Activated T-cell treated with anti-CD3 and anti-CD28 coated beads, Interleukin-2, amount 50 U/mL, for 24 hours (primary cell): ENCODE measurements around the gene NXN.
"Not testable (repeated sequence)": the region's sequence is repeated elsewhere in the genome, so short reads cannot be mapped to it uniquely, and the experiment has no call there.

ENCODE experiments used
- DNase-seq: peaks from one replicate; pipeline ENCODE4 v3.0.0-alpha.2; 2020
- H3K27ac Mint-ChIP-seq: 2 replicates; pipeline ENCODE4 v1.8.0; 2020; ENCODE audit warnings: mild to moderate bottlenecking, mixed read lengths
- H3K27me3 Mint-ChIP-seq: 2 replicates; pipeline ENCODE4 v1.8.0; 2020; ENCODE audit warnings: mixed read lengths
- H3K36me3 Mint-ChIP-seq: 2 replicates; pipeline ENCODE4 v1.8.0; 2020; ENCODE audit warnings: low read depth, mixed read lengths
- H3K4me1 Mint-ChIP-seq: 2 replicates; pipeline ENCODE4 v1.8.0; 2020; ENCODE audit warnings: low read depth, mixed read lengths
- H3K4me3 Mint-ChIP-seq: 2 replicates; pipeline ENCODE4 v1.8.0; 2020; ENCODE audit warnings: mild to moderate bottlenecking, moderate library complexity, mixed read lengths
- H3K9me3 Mint-ChIP-seq: 2 replicates; pipeline ENCODE4 v1.8.0; 2020; ENCODE audit warnings: mixed read lengths

The NXN gene

DNA sequence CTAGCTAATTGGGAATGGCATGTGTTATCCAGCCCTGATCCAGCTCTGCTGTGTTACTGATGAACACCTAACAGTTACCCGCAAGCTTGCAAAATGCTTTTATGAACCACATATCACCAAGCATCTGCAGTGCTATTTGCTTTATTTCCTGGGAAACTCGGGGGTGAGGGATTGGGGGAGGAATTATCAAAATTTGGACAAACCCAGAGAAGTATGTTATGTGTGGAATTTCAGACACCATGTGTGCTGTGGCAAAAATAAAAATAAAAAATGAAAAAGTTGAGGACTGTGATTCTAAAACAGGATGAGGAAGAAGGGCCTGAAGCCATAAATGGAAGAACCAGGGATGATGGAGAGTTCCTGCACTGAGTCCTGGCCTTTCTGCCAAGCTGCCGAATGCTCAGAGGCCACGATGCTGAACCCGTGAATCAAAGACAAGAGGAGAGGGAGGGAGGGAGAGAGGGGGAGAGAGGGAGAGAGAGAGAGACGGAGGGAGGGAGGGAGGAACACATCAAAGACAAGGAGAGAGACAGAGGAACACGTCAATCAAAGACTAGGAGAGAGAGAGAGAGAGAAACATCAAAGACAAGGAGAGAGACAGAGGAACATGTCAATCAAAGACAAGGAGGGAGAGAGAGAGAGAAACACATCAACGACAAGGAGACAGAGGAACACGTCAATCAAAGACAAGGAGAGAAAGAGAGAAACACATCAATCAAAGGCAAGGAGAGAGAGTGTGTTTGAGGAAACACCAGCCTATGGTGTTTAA is 107.6 kb downstream of the NXN start:
- Mint-ChIP-seq H3K27me3 (peaks cover 35% of the 10 kb centered on the region), H3K9me3 (no peaks in the 10 kb centered on the region), H3K4me3 (no peak overlapping the region), H3K4me1 (peaks cover 7% of the 10 kb centered on the region), H3K27ac (no peak overlapping the region), H3K36me3 (no peaks in the 10 kb centered on the region)
- no peak for DNase-seq

DNA sequence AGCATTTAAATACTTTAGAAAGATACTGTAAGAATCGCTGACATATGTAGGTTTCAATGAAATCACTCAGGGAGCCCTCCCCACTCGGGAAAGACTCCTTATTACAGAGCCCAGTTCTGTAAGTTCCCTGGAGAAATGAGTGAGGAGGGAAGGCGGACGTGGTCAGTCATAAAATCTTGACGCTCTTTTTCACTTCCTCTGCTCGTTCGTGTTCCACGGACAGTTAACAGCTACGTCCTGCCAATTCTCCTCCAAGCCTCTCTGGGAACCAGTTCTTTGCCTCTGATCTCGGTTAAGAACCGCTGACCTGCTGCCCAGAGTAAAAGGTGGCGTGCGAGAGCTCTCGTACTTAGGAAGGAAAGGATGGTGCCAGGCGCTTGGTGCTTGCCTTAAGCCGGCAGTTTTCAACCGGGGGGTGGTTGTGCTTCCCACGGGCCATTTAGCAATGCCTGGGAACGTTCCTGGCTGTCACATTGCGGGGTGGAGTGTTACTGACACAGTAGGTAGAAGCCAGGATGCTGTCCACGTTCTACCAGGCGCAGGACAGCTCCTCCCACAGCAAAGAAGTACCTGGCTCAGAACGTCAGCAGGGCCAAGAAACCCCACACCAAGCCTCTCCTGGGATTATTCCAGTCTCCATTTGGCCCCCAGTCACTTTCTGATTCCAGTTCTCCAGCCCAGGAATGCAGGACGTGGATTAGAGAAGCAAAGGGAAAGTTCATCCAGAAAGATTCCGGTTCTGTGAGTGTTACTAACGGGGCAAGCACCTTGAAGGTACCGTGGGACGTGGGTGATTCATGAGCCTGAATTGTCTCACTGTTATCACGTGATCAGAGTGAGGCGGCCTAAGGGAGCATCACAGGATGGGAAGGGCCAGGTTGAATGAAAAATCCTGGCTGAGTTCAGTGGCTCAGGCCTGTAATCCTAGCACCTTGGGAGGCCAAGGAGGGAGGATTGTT is 109.7 kb downstream of the NXN start:
- Mint-ChIP-seq H3K4me1 (peaks cover 3% of the 10 kb centered on the region), H3K27ac (no peak overlapping the region), H3K9me3 (no peaks in the 10 kb centered on the region), H3K4me3 (no peak overlapping the region), H3K27me3 (peaks cover 42% of the 10 kb centered on the region), H3K36me3 (no peaks in the 10 kb centered on the region)
- DNase-seq, result no peak

DNA sequence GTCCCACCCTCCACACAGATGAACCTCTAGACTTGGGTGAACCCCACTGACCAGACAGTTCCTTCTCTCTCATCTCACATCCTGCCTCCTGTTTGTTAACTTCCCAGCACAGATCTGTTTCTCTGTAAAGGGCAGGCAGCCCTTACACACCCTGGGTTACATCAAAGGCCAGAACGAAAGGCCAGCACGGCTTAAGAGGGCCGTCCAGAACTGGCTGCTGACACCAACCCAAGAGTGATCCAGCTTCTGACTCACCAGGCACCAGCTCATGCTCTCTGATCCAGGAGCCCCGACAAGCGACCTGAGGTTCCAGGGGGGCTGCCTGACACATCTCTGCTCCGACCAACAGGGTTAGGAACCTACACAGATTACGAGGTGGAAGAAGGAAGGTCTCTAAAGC is 110.5 kb downstream of the NXN start:
- no peak for DNase-seq
- no peaks in the 10 kb centered on the region for H3K36me3 Mint-ChIP-seq
- no peaks in the 10 kb centered on the region for H3K9me3 Mint-ChIP-seq
- peaks cover 3% of the 10 kb centered on the region for H3K4me1 Mint-ChIP-seq
- no peak overlapping the region for H3K4me3 Mint-ChIP-seq
- H3K27me3 Mint-ChIP-seq, result peaks cover 49% of the 10 kb centered on the region
- no peak overlapping the region for H3K27ac Mint-ChIP-seq

DNA sequence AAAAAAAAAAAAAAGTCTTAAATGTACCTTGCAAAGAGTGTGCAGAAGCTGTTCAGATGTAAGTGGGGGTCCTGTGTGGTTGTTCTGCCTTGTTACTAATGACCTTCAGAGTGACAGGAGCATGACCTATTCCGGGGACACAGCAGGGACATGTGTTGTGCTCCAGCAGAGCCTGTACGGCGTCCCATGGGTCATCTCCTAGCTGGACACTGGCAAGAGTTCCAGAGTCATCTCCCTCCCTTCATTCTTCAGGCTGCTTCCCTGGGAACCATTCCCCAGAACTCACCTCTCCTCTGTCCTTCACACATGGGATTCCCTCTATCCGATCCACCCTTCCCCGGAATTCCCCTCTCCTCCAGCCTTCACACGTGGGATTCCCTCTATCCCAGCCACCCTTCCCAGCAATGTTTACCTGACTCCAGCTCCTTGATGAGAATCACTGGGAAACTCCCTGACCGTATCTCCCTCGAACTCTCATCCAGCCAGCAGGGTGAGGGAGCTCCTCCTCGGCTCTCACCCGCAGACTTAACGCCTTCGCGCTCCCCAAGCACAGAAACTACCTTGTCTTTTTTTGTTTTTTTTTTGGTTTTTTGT is 111.6 kb downstream of the NXN start:
- Mint-ChIP-seq H3K4me3 (no peak overlapping the region), H3K9me3 (no peaks in the 10 kb centered on the region), H3K27ac (no peak overlapping the region), H3K4me1 (peaks cover 3% of the 10 kb centered on the region), H3K27me3 (peaks cover 52% of the 10 kb centered on the region), H3K36me3 (no peaks in the 10 kb centered on the region)
- no peak for DNase-seq

DNA sequence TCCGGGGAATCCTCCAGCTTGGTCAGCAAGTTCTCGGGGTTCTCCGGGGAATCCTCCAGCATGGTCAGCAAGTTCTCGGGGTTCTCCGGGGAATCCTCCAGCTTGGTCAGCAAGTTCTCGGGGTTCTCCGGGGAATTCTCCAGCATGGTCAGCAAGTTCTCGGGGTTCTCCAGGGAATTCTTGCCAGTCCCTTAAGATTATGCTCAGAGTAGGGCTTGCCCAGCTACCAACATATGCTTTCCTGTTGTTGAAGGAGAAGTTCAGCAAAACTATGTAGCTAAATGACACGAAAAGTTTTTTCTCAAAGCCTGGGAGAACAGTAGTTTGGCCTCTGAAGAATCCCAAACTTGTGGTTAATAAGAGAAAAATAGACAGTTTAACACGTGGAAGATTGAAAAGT is 112.3 kb downstream of the NXN start:
- not testable (repeated sequence) for H3K27ac Mint-ChIP-seq, H3K4me3 Mint-ChIP-seq, H3K9me3 Mint-ChIP-seq, DNase-seq, H3K4me1 Mint-ChIP-seq, H3K36me3 Mint-ChIP-seq
- peaks cover 50% of the 10 kb centered on the region for H3K27me3 Mint-ChIP-seq

DNA sequence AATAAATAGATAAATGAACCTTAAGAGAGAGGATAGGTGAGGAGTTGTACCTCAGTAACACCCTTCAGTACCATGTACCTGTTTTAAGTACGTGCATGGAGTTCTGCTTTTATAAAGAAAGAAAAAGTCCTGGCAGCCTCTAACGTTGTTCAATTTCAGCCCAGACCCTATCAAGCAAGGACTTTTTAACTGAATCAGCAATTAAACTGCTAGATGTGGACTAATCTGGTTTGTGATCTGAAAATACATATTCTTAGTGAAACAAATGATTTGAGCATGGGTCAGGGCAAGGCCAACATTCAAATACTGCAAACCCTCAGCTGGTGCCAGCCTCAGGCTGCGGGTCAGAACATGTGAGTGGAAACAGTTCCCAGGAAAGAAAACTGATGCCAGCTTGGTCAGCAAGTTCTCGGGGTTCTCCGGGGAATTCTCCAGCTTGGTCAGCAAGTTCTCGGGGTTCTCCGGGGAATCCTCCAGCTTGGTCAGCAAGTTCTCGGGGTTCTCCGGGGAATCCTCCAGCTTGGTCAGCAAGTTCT is 112.9 kb downstream of the NXN start:
- Mint-ChIP-seq H3K27me3 (peaks cover 48% of the 10 kb centered on the region), H3K4me3 (no peak overlapping the region), H3K4me1 (no peaks in the 10 kb centered on the region), H3K27ac (no peak overlapping the region), H3K9me3 (no peaks in the 10 kb centered on the region), H3K36me3 (no peaks in the 10 kb centered on the region)
- no peak for DNase-seq

DNA sequence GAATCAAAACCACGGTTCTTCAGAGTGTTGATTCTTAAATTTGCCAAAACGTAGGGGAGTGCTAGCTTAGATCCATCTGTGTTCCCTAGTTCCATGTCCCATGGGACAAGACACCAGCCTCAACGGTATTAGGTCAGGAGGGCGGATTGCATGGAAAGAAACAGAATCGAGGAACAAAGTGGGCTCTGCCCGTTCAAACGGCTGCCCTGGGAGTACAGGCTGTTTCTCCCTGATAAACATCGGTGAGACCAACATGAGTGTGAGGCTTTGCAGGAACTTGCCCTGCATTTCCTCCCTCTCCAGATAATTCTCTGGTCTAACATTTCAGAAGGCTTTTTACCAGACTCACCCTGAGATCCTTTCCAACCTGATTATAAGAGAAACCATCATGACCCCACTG is 115.3 kb downstream of the NXN start:
- Mint-ChIP-seq H3K4me1 (no peaks in the 10 kb centered on the region), H3K27me3 (peaks cover 52% of the 10 kb centered on the region), H3K27ac (no peak overlapping the region), H3K36me3 (no peaks in the 10 kb centered on the region), H3K4me3 (no peak overlapping the region), H3K9me3 (no peaks in the 10 kb centered on the region)
- DNase-seq, result no peak

DNA sequence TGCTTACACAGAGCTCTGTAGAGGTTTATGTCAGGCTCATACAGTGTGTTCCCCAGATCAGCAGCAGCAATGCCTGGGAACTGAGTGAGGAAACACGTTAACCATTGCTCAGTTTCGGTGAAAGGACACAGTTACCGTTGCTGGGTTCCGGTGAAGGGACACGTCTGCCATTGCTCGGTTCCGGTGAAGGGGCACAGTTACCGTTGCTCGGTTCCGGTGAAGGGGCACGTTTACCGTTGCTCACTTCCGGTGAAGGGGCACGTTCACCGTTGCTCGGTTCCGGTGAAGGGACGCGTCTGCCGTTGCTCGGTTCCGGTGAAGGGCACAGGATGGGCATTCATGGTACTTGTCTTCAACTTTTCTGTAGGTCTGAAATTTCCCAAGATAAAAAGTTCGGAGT is 115.7 kb downstream of the NXN start:
- Mint-ChIP-seq H3K9me3 (no peaks in the 10 kb centered on the region), H3K27ac (no peak overlapping the region), H3K4me1 (no peaks in the 10 kb centered on the region), H3K4me3 (no peak overlapping the region), H3K36me3 (no peaks in the 10 kb centered on the region), H3K27me3 (peaks cover 48% of the 10 kb centered on the region)
- no peak for DNase-seq

DNA sequence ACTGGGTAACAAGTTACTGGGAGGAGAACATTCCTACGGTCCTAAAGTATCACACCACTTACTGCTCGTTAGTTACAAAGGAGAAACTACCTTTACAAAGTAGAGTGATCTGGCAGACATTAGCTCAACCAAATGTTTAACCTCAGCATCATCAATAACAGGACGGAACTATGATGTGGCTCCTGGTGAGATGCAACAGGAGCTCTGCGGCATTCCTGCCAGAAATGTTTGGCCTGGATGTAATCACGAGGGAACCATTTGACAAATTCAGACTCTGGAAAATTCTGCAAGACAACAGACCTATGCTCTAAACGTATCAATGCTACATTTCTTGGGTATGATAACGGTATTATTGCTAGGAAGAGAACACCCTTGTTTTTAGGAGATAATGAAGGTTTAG is 117.0 kb downstream of the NXN start:
- no peak for DNase-seq
- Mint-ChIP-seq H3K9me3 (no peaks in the 10 kb centered on the region), H3K36me3 (no peaks in the 10 kb centered on the region), H3K27ac (no peak overlapping the region), H3K4me1 (no peaks in the 10 kb centered on the region), H3K4me3 (no peak overlapping the region), H3K27me3 (peaks cover 38% of the 10 kb centered on the region)

DNA sequence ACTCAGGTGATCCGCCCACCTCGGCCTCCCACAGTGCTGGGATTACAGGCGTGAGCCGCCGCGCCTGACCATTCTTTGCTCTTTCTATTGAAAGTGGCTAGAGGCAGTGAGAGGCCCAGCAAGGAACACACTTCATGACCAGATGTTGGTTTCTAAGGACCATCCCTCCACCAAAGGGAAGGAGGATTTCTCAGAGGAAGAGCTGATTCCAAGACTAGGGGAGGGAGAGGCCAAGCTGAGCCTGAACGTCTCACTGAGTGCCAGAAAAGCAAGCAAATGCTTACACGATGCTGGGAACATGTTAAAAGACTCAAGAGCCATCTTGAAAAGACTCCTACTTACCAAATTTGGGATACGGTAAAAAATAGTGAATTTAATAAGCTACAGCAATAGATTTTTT is 118.2 kb downstream of the NXN start:
- DNase-seq, result no peak
- Mint-ChIP-seq H3K4me1 (no peaks in the 10 kb centered on the region), H3K27ac (no peak overlapping the region), H3K27me3 (peaks cover 32% of the 10 kb centered on the region), H3K36me3 (no peaks in the 10 kb centered on the region), H3K9me3 (no peaks in the 10 kb centered on the region), H3K4me3 (no peak overlapping the region)

DNA sequence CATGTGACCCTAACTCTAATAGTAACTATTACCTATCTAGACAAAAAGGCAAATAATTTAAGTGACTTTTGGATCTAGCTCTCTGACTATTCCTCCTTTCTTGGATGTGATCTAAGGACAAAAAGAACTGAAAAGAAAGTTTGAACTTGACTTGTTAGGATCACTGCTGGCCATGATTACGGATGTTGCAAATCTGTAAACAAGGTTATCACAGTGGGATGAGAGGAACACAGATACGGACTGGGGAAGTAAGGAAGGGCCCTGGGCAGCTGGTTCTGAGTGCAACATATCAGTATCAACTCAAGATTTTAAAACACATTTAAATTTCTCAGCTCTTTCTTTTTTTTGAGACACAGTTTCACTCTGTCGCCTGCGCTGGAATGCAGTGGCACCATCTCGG is 118.8 kb downstream of the NXN start:
- Mint-ChIP-seq H3K27ac (no peak overlapping the region), H3K27me3 (peaks cover 26% of the 10 kb centered on the region)

DNA sequence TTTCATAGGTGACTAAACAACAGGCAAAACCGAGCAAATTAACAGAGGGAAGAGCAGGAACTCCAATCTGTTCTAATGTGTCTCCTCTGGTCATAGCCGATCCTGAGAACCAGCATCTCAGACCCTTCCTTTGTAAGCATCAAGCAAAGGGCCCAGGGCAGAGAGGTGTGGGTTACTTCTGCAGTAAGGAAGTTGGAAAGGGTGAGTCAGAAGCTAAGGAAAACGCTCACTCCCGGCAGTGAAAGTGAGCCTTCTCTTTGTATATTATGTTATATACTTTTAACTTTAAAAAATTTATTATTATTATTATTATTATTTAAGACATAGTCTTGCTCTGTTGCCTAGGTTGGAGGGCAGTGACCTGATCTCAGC is 119.8 kb downstream of the NXN start:
- no peak for DNase-seq
- Mint-ChIP-seq H3K4me3 (no peak overlapping the region), H3K27ac (no peak overlapping the region), H3K36me3 (no peaks in the 10 kb centered on the region), H3K4me1 (no peaks in the 10 kb centered on the region), H3K27me3 (peaks cover 22% of the 10 kb centered on the region), H3K9me3 (no peaks in the 10 kb centered on the region)

More for the DNA sequence above, 118.8 kb downstream of the NXN start:
- Mint-ChIP-seq H3K4me1 (no peaks in the 10 kb centered on the region), H3K4me3 (no peak overlapping the region), H3K36me3 (no peaks in the 10 kb centered on the region), H3K9me3 (no peaks in the 10 kb centered on the region)
- no peak for DNase-seq

DNA sequence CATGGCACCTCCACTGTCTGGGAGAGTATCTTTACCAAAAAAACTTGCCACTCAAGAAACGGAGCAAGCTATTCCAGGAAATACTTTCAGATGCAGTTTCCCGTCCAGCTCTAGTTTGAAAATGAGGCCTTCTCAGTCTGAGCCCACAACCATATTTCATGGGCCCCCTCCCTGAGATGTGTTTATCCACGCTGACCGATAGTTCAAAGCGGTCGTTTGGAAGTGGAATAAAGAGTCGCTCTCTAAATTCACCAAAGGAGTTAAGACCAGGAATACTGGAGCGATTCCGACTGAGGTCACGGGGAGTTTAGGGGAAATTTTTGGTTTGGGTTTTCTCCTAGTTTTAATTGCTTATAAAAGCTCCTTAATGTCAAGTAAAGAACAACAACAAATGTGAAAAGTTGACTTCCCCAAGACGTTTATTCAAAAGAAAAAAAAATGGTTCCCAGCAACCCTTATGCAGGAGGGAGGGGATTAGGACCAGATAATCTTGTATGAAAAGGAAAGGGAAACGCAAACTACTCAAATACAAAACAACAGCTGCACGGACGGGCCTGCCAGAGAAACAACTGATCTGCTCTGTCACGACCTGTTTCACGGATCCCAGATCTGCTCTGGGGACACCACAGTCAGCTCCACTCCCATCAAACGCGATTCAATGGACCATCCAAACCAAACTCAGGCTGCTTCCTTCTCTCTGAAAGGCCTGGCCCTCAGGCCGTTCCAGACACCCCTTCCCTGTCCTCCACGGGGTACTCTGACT is 120.3 kb downstream of the NXN start:
- no peaks in the 10 kb centered on the region for H3K9me3 Mint-ChIP-seq
- no peak for DNase-seq
- no peaks in the 10 kb centered on the region for H3K36me3 Mint-ChIP-seq
- H3K4me1 Mint-ChIP-seq, result no peaks in the 10 kb centered on the region
- H3K4me3 Mint-ChIP-seq, result no peak overlapping the region
- no peak overlapping the region for H3K27ac Mint-ChIP-seq
- H3K27me3 Mint-ChIP-seq, result peaks cover 16% of the 10 kb centered on the region

DNA sequence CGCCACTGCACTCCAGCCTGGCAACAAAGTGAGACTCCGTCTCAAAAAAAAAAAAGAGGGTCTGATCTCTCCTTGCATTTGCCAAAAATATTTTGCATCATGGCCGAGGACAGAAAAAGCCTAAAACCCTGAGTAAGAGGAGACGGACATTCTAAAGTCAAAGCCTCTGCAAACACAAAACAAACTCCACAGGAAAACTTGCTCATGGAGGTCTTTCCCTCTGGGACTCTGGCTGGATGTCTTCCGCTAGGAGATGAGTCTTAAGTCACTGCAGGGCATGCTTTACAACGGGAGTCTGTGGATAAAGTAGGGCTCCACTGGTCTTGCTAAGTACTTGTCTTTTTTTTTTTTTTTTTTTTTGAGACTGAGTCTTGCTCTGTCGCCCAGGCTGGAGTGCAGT is 123.4 kb downstream of the NXN start:
- H3K9me3 Mint-ChIP-seq, result no peaks in the 10 kb centered on the region
- H3K36me3 Mint-ChIP-seq, result no peaks in the 10 kb centered on the region
- peaks cover 15% of the 10 kb centered on the region for H3K27me3 Mint-ChIP-seq
- no peak overlapping the region for H3K4me3 Mint-ChIP-seq
- no peak for DNase-seq
- no peak overlapping the region for H3K27ac Mint-ChIP-seq
- H3K4me1 Mint-ChIP-seq, result no peaks in the 10 kb centered on the region
